GM21723 (cell line): Measurements from ENCODE around the gene LRFN4.
"Not testable (repeated sequence)": the region's sequence is repeated elsewhere in the genome, so short reads cannot be mapped to it uniquely, and the experiment has no call there.

Source experiments
- ATAC-seq: cut with Tn5 transposase; IDR thresholded peaks from one replicate; pipeline ENCODE4 v1.9.1; 2021; ENCODE audit warnings: mild to moderate bottlenecking, moderate library complexity; ENCODE audit not compliant: unreplicated experiment

Gene LRFN4

DNA sequence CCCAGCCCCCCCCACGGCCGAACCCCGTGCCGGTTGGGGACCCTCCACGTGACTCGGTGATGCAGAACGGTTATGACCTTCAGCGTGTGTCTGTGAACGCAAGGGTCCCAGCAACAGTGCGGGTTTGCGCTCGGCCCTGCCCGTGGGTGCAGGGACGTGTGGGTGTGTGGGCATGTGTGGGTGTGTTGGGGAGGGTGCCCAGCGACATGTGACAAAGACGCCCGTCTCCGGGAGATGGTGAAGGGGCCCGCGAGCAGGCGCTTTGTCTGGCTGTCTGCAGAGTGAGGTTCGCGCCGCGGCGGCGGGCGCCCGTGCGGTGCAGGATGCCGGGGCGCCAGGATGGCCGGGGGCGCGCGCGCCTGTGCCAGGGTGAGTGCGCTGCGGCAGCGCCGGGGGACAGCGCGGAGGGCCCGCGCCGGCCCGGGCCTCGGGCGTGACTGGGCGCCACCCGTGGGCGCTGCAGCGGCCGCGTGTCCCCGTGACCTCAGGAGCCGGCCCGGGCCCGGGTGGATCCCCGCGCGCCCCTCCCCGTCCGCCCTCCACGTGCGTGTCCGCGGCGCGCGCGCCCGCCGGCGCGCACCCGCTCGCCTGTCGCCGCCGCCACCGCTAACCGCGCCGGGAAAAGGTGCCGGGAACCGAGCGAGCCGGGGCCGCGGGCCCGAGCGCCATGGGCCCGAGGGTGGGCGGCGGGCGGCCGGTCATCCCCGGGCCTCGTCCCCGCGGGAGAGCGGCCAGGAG is at the start of gene LRFN4:
Gene LRFN4 (plus strand): TSS at position 569 of the 738 bp plus-strand sequence. CDS start 681 bp downstream, outside the sequence.
- peak; percentile 29 for ATAC-seq

DNA sequence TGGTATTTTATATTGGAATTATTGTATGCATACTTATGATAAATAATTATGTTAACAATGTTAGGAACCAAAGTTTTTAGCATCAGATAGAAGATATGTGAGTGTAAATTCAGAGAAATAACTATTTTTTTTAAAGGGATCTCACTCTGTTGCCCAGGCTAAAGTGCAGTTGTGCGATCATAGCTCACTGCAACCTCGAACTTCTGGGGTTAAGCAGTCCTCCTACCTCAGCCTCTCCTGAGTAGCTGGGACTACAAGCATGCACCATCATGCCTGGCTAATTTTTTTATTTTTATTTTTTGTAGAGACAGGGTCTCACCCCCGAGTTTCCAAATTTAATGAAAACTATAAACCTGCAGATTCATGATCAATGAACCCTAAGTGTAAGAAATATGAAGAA is 47.3 kb upstream of the LRFN4 start:
- no peak for ATAC-seq

DNA sequence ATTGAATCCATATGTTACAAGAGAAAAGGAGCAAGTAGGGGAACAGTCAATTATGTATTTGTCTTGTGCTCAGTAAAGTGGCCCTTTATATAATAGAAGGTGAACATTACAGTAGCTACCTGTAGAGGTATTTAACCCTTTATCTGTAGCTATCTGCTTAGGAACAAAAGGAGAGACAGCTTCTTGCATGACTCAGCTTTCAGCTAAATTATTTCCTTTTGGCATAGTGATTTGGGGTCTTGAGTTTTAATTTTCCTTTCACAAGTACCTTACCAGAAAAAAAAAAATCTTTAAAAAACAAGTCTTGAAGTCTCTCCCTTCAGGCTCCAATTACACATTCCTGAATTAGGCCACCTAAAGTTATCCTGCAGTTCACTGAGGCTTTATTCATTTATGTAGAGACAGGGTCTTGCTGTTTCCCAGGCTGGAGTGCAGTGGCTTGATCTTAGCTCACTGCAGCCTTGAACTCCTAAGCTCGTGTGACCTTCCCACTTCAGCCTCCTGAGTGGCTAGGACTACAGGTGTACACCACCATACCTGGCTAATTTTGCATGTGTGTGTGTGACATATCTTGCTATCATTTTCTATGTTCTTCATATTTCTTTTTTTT is 46.2 kb upstream of the LRFN4 start:
- no peak for ATAC-seq

DNA sequence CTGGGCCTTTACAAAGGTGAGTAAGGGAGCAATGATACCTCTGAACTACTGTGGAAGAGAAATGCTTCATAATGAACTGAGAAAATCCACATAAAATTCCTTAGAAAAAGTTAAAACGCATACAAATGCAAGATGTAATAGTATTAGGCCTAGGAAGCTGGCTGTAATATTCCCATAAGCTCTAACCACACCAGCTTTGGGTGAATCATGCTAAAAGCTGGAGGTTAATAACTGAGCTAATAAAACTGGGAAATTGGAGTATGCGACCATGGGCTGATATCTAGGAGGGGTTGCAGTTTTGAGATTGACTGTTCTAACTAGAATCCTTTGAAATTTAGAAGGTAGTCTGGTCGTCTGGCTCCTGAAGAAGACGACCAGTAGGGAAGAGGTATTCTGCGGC is 42.2 kb upstream of the LRFN4 start:
- no peak for ATAC-seq

DNA sequence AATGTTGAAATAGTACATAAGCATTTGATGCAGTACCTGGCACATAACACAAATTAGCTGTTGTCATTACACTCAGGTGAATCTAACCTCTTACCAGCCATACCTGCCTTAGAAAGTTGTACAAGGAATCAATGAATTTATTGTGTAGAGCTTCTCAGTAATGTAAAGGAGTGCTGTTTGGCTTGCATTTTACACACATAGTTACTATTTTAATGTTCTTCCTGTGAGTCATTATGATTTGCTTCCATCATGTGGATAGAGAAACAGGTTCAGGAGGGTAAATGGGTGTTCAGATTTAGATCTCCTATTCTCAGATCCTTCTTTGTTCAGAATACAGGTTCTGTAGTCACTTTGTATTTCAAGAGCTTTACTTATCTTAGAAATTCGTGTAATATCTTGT is 41.2 kb upstream of the LRFN4 start:
- ATAC-seq, result no peak

DNA sequence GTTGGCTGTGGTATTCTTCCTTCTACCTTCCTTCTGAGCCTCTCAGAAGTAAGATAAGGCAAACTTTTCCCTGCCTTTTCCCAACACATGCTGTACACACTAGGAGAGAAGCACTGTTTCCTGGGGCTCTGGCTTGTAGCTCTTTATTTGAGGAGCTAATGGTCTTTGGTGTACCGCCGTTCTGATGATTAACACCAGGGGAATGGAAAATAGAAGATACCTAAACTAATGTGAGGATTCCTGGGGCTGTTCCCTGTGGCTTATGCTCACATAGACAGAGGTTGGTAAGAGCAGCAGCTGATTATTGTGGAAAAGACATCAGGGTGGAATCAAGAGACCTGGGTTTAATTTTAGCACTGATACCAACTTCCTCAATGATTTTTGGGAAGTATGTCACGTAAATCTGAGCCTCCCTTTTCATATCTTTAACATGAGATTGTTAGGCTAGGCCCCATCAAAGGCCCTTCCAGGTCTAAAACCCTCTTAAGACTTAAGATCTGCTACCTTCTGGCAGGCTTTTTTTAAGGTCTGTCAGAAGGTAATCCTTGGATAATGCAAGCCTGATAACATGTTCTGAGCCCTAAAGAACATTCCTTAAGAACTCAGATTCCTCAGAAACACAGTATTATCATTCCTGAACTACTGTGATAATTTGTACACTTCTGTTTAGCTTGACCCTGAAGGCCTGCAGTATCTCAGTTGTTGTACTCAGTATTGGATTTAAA is 38.5 kb upstream of the LRFN4 start:
- ATAC-seq, result no peak

DNA sequence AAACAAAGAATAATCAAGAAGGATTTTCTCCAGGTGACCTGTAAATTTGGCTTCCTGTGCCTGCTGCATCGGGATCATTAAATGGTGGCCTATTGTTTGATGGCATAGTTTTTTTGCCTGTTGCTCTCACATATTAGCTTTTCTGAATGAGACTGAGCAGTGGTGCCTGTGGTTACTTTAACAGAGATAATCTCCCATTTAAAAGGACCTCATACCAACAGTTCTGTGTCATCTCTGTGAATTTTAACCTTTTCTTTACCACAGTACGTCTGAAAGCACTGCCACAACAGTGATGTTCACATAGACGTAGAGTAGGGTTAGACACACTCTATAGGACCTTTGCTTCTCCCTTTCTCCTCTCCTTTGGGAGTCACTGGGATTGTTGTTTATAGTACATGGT is 36.5 kb upstream of the LRFN4 start:
- no peak for ATAC-seq

DNA sequence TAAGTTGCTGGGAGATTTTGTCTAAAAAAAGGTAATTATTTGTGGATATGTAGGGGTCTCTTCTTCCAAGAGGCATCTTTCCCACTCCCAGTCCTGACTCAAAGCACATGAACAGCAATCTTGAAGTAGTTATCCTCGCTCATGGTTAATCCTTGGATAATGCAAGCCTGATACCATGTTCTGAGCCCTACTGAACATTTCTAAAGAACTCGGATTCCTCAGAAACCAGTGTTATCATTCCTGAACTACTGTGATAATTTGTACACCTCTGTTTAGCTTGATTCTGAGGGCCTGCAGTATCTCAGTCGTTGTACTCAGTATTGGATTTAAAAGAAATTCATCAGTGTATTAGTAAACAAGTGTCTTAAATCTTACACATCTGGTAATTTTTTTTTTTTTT is 36.0 kb upstream of the LRFN4 start:
- ATAC-seq, result no peak

DNA sequence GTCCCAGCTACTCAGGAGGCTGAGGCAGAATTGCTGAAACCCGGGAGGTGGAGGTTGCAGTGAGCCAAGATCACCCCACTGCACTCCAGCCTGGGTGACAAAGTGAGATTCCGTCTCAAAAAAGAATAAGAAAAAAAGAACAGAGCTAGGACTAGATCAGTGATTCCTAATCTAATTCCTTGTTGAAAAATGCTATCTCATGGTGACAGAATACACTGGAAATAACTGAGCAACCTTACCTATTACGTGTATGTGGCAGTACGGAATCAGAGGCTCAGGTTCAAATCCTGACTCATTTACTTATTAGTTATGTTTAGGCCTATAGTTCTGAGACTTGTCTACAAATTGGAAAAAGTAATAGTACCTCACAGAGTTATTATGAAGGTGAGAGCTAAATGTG is 33.2 kb upstream of the LRFN4 start:
- no peak for ATAC-seq

DNA sequence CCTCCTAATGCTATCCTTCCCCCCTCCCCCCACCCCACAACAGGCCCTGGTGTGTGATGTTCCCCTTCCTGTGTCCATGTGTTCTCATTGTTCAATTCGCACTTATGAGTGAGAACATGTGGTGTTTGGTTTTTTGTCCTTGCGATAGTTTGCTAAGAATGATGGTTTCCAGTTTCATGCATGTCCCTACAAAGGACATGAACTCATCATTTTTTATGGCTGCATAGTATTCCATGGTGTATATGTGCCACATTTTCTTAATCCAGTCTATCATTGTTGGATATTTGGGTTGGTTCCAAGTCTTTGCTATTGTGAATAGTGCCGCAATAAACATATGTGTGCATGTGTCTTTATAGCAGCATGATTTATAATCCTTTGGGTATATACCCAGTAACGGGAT is 32.3 kb upstream of the LRFN4 start:
- not testable (repeated sequence) for ATAC-seq

DNA sequence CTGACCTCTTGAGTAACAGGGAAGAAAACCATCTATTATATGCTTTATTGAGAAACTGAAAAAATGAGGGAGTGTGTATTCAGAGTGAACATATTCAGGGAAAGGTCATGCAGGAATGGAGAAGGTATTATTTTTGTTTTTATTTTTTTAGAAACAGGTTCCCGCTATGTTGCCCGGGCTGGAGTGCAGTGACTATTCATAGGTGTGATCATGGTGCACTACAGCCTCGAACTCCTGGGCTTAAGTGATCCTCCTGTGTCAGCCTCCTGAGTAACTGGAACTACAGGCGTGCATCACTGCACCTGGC is 22.4 kb upstream of the LRFN4 start:
- ATAC-seq, result no peak

DNA sequence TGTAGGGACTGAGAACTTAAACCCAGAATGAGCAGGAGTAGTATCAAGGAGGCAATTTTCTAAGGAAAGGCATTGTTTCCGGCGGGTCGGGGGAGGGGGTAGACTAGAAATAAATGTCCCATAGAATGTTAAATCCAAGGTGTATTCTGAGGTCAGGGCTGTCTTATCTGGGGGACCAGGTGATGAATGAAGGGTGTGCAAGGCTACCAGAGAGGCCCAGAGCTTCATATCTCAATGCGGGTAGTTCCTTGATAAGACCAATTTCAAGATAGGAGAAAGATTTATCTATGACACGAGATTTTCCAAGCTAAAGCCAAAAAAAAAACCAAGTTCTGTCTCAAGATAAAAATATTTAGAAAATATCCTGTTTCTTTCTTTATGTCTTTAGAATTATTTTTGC is 21.9 kb upstream of the LRFN4 start:
- ATAC-seq, result no peak

DNA sequence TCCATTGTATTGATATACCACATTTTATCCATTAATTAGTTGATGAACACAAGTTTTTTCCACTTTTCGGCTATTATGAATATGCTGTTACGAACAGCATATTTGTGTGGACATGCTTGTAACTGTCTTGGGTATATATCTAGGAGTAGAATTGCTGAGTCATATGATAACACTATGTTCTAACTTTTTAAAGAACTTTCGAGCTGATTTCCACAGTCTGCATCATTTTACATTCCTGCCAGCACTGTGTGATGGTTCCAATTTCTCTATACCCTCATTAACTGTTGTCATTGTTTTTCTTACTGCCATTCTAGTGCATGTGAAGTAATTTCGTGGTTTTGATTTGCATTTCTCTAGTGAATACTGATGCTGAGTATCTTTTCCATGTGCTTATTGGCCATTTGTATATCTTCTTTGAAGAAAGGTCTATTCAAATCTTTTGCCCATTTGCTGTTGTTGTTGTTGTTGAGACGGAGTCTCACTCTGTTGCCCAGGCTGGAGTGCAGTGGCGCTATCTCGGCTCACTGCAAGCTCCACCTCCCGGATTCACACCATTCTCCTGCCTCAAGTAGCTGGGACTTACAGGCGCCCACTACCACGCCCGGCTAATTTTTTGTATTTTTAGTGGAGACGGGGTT is 21.0 kb upstream of the LRFN4 start:
- no peak for ATAC-seq

DNA sequence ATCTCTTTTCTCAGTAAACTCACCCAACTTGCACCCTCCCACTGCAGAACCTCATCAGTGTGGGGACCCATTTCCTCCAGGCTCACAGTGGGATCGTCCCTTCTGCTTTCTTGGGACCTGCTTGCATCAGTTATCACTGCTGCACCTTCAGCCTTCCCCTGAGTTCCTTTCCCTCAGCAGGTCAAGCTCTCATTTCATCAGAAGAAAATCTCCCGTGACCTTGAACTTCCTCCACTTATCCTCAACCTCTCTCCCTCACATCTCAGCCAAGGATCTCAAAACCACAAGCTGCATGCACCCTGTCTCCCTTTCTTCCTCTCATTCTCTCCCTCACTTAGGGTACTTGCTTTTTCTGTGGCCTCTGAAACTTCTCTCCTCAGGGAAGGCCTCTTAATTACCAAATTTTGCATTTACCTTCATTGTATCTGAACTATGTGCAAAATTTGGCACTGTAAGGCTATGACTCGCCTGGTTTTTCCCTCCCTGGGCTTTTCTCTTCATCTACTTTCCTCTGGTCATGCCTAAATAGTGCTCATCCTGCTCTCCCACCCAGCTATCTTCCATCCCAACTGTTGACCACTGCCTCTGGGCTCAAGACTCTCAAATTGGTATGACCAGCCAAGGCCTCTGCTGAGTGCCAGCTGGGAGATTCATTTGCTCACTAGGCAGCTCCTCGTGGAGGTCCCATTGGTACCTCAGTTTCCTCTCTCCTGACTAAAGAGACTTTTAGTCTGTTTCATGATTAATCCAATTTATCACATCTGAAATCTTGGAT is 16.4 kb upstream of the LRFN4 start:
- ATAC-seq, result no peak

DNA sequence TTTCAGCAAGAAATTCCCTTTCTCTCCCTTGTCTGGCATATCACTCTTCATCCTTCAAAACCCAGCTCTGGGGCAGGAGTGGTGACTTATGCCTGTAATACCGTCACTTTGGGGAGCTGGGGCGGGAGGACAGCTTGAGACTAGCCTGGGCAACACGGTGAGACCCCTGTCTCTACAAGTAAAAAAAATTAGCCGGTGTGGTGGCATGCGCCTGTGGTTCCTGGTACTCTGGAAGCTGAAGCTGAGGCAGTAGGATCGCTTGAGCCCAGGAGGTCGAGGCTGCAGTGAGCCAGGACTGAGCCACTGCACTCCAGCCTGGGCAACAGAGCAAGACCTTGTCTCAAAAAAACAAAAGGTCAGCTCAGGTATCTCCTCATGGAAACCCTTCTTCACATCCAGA is 15.0 kb upstream of the LRFN4 start:
- ATAC-seq, result no peak

DNA sequence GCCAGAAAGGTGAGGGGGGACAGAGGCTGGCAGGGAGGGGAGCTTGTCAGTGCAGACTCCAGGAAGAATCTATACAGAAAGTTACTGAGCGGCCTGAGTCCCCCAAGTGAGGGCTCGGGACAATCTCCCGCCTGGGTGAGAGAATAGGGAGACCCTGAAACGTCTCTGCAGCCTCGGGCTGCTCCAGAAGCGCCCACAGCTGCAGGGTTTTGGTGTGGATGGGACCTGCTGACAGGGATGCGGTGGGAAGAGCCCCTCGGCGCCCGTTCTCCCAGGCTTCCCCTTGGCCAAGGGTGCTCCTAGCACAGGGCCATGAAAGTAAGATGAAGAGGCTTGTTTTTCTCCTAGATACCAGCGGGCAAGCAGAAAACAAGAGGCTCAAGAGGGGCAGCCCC is 14.4 kb upstream of the LRFN4 start:
- no peak for ATAC-seq

DNA sequence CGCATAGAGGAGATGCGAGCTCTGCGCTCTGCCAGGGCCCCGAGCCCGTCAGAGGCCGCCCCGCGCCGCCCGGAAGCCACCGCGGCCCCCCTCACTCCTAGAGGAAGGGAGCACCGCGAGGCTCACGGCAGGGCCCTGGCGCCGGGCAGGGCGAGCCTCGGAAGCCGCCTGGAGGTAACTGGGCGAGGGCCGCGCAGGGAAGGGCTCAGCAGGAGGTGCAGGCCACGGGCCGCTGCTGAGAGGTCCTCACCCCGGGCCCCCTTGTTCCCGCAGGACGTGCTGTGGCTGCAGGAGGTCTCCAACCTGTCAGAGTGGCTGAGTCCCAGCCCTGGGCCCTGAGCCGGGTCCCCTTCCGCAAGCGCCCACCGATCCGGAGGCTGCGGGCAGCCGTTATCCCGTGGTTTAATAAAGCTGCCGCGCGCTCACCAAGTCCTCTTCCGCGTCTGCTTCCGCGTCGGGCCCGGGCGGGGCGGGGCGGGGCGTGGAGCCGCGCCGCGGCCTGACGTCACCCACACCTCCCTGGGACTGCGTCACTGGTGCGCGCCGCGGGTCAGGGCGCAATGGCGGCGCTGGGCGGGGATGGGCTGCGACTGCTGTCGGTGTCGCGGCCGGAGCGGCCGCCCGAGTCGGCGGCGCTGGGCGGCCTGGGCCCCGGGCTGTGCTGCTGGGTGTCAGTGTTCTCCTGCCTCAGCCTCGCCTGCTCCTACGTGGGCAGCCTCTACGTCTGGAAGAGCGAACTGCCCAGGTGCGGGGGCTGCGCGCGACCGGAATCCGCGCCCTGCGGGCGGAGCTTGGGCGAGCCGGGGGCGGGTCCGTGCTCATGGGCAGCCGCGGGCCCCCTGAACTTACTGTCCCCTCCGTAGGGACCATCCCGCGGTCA is 13.7 kb upstream of the LRFN4 start, which contains the start of gene RCE1:
Gene RCE1 (plus strand): TSS at position 546 of the 880 bp plus-strand sequence. CDS start 15 bp downstream, at position 561.
- peak; percentile 77 for ATAC-seq

DNA sequence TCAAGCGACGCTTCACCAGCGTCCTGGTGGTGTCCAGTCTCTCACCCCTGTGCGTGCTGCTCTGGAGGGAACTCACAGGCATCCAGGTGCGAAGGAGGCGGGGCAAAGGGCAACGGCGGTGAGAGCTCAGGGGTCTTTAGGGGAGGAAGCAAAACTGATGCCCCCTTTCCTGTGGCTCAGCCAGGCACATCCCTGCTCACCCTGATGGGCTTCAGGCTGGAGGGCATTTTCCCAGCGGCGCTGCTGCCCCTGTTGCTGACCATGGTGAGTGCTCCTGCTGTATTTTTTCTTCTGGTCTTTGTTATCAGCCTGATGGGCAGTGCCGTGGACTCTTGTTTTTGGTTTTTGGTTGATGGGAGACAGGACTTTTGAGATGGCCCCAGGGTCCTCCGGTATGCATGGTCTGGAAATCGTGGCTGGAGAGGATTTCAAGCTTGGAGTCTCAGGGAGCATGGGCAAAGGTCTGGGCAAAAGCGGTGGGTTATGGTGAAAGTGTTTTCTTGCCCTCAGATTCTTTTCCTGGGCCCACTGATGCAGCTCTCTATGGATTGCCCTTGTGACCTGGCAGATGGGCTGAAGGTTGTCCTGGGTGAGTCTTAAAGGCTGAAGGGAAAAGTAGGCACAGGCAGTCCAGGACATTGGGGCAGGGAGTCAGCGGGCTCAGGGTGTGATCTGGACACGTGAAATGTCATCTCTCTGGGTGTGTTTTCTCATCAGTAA is 12.9 kb upstream of the LRFN4 start:
- no peak for ATAC-seq

DNA sequence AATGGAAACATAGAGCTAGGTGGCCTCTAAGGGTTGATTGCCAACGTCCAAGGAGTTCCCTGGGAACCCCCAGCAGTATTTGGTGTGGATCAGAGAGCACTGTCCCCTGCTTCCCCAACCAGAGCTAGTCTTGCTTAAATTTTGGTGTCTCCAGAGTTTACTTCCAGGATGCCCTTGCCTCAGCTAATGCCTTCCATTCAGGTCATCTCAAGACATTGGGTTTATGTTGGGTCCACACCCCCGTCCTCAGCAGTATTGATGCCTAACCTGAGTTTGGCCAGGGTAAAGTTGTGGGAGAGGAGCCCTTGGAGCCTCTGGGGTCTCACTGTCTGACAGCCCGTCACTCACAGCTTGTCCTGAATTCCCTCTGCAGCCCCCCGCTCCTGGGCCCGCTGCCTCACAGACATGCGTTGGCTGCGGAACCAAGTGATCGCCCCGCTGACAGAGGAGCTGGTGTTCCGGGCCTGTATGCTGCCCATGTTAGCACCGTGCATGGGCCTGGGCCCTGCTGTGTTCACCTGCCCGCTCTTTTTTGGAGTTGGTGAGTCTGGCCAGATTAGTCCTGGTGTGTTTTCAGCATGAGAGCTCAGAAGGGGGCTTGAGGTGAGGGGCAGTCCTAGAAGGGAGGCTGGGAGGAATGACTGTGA is 12.2 kb upstream of the LRFN4 start:
- no peak for ATAC-seq
